Fibroblast of skin of scalp (primary cell): ENCODE data around the gene AGPAT3.
"Not testable (repeated sequence)": the region's sequence is repeated elsewhere in the genome, so short reads cannot be mapped to it uniquely, and the experiment has no call there.

ENCODE experiments used
- DNase-seq: peaks from one replicate; pipeline ENCODE4 v3.0.0-alpha.2; 2013

The AGPAT3 gene

GRCh38 chr21:43835050-43835449, 30.0 kb upstream of the AGPAT3 start:
- no peak for DNase-seq

DNA sequence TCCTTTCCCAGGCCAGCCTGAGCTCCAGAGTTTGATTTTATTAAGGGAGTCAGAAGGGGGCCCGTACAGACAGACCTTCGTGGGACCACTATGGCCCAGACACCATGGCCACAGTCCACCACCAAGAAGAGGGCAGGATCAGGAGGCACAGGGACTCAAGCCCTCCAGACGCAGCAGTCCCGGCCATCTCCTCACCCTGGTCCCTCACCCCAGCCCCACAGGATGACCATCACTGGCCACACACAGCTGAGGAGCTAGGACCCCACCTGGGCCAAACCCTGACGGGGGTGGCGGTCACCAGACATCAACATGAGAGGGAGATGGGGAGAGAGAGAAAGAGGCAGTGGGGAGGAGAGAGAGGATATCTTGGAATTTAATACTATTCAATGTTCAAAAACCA, 29.2 kb upstream of the AGPAT3 start:
- no peak for DNase-seq

- DNase-seq, result no peak
These were observed 28.4 kb upstream of the AGPAT3 start for GRCh38 chr21:43836616-43837015.

DNA sequence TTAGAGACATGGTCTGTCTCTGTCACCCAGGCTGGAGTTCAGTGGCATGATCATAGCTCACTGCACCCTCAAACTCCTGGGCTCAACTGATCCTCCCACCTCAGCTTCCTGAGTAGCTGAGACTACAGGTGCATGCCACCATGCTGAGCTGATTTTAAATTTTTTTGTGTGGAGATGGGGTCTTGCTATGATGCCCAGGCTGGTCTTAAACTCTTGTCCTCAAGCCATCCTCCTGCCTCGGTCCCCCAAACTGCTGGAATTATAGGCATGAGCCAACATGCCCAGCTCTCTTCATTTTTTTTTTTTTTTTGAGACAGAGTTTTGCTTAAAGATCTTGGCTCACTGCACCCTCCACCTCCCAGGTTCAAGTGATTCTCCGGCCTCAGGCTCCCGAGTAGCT, 24.8 kb upstream of the AGPAT3 start:
- DNase-seq, result no peak

GRCh38 chr21:43842742-43843141, 22.3 kb upstream of the AGPAT3 start:
- DNase-seq, result no peak

- DNase-seq, result not testable (repeated sequence)
These were observed 20.1 kb upstream of the AGPAT3 start for GRCh38 chr21:43844906-43845305.

DNA sequence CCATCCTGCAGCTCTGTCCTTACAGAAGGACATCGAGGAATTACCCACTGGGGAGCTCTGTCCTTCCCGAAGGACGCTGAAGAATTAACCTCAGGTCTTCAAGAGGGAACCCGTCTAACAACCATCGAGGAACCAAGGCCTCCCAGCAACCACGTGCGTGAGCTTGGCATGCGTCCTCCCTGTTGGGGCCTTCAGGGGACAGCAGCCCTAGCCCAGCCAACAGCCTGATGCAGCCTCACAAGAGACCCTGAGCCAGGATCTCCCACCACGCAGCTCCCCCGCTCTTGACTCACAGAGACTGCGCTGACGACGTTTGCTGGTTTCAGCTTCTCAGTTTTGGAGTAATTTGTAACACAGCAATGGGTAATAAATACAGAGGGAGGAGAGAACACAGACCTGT, 19.6 kb upstream of the AGPAT3 start:
- no peak for DNase-seq

GRCh38 chr21:43846430-43846829, 18.6 kb upstream of the AGPAT3 start:
- no peak for DNase-seq

DNA sequence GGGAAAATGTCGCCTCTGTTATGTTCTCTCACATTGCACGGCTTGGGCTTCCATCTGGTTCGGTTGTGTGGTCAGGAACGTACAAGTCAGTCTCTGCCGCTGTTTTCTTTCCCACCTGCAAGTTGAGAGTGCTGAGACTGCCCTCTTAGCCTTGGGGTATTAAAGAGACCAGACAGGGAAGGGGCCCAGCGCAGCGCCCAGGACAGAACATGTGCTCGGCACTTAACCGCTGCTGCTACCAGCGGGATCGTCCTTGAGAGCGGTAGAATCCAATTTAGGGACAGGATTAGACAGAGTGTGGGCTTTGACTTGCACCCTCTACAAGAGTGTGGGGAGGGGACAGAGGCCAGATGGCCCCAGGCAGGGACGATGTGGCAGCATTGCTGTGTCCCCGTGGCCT, 17.7 kb upstream of the AGPAT3 start:
- no peak for DNase-seq

DNA sequence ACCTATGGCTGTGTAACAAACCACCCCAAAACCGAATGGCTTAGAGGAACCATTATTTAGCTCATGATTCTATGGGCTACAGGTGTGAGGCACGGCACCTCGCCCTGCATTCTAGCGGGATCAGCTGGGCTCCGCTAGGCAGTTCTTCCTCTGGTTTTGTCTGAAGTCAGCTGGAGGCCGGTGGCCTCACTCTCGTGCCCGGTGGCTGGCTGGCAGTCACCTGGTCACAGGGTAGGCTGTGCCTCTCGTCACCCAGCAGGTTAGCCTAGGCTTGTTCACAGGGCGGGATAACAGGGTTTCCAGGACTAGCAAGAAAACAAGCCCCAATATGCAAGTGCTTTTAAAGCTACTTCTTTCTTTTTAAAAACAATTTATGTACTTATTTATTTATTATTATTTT, 16.3 kb upstream of the AGPAT3 start:
- no peak for DNase-seq

- no peak for DNase-seq
These were observed 15.3 kb upstream of the AGPAT3 start for GRCh38 chr21:43849532-43850299.

DNA sequence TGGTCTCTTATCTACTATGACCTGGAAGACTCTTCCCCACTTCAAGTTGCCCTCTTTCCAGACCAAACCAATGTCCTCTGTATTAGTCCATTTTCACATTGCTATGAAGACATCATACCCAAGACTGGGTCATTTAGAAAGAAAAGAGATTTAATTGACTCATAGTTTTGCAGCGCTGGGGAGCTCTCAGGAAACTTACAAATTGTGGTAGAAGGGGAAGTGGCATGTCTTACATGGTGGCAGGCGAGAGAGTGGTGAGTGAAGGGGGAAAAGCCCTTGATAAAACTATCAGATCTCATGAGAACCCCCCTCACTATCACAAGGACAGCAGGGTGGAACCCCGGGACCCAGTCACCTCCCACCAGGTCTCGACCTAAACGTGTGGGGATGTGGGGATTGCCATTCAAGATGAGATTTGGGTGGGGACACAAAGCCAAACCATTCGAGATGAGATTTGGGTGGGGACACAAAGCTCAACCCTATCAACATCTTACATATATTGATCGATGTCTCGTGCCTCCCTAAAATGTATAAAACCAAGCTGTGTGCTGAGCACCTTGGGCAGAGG, 14.2 kb upstream of the AGPAT3 start:
- DNase-seq, result no peak

GRCh38 chr21:43851593-43851992, 13.4 kb upstream of the AGPAT3 start:
- DNase-seq, result no peak

DNA sequence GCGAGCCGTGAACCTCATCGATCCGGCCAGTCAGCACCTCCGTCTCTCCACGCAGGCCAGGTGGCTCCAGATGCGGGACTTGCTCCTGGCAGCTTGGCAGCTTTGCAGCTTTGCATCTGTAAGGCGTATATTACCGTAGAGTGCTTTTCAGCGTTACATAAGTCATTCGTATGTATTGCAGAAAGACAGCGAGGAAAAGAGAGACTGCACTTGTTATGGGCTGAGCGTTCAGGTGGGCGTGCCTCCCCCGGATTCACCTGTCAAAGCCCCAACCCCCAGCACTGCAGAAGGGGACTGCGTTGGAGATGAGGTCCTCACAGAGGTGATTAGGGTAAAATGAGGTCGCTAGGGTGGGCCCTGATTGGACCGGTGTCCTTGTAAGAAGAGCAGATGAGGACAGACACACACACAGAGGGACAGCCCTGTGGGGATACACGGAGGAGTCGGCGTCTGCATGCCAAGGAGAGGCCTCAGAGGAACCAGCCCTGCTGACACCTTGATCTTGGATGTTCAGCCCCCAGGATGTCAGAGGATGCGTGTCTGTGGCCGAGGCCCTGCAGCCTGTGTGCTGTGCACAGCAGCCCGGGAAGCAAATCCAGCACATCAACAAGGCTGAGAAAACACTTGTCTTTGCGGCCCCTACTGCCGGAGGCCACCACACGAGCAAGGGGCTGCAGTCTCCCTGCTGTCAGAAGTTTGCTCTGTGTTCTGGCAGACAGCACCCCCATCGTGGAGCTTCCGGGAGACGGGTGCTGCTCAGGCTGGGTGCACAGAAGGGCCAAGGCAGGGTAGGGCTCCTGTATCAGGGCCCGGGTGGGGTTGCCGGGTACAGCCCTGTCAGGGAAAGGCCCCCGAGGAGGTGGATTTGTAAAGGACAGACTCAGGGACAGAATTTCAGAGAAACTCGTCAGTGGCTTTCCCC, 10.9 kb upstream of the AGPAT3 start:
- DNase-seq, result no peak

DNA sequence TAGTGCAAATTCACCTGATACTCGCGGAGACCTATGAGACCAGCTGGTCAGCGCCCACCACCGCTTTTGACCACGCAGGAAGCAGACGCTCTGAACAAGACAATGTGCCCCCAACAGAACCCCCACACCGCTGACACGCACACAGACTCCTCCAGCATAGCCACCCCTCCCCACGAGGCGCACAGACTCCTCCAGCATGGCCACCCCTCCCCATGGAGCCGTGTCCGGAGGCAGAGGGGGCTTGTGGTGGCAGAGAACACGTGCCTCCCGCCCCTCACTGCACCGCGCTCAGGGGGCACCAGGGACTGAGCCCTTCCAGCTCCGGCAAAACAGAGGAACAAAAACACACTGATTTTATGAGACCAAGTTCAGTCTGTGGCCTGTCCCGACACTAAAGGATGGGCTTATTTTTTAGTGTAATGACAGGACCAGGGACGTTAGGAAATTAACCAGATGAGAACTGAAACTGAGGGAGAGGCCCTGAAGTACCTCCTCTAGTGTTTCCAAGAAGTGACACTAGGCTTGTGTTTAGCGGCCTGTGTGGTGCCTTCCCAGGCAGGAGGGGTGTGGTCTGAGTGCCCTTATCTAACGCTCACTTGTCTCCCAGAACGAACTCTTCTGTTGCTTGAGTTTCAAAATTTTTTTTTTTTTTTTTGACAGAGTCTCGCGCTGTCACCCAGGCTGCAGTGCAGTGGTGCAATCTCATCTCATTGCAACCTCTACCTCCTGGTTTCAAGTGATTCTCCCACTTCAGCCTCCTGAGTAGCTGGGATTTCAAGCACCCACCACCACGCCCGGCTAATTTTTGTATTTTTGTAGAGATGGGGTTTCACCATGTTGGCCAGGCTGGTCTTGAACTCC, 10.0 kb upstream of the AGPAT3 start:
- DNase-seq, result no peak

- DNase-seq, result no peak
These were observed 9.1 kb upstream of the AGPAT3 start for GRCh38 chr21:43855955-43856354.

DNA sequence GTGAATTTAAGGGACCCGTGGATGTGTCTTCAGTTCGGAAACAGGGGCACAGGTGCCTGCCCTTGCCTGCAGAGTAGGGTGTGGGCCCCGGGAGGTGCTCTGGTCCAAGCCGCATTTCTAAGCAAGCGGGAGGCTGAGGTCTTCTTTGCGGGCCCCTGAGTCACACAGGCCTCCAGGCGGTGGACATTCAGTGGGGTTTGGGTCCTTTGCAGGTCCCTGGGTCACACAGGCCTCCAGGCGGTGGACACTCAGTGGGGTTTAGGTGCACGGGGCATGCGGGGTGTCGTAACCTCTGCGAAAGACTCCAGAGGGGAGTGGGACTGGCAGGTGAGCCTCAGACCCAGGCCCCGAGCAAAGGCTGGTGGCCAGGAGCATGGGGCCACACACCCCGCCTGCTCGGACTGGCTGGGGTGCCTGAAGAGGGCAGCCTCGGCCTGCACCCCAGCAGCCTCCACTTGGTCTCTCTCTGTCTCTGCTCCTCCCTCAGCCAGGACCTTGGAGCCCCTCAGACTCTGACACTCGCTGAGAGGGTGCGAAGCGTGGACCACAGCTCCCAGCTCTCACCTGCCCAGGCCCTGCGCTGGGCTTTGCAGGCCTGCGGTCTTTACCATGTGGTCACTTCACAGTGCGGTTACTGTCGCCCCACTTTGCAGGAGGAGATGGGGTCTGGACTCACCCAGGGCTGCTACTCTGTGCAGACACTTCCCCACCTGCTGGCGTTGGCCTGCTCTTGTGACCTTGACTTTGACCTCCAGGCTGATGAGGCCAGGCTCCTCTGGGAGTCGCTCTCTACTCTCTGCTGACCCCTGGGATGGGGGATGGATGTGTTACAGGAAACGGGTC, 6.0 kb upstream of the AGPAT3 start:
- DNase-seq, result no peak

DNA sequence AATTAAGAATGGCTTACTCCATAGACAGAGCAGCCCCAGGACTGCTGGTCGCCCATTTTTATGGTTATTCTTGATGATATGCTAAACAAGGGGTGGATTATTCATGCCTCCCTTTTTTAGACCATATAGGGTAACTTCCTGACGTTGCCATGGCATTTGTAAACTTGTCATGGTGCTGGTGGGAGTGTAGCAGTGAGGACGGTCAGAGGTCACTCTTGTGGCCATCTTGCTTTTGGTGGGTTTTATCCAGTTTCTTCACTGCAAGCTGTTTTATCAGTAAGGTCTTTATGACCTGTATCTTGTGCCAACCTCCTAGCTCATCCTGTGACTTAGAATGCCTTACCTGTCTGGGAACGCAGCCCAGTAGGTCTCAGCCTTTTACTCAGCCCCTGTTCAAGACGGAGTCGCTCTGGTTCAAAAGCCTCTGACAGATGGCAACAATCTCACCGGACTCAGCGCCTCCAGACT, 5.2 kb upstream of the AGPAT3 start:
- DNase-seq, result no peak

DNA sequence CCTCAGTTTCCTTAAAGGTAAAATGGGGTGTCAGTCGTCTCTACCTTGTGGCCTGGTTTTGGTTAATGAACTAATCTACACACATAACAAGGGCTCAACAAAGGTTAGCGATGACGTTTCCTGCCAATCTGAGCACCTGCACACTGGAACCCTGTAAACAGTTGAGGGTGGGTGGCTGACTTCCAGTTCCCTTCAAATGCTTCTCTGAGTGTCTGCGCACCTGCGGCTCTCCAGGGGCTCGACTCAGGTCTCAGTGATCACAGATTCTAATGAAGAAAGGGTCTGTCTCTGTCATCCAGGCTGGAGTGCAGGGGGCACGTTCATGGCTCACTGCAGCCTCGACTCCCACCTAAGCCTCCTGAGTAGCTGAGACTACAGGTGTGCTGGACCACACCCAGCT, 3.3 kb upstream of the AGPAT3 start:
- DNase-seq, result no peak

- DNase-seq, result peak; percentile 27
These were observed 586 bp upstream of the AGPAT3 start for GRCh38 chr21:43864313-43864961.
